Smooth muscle cell (in vitro differentiated cells): ENCODE measurements around the gene VDR. TPM values are rescaled to one million over a fixed set of nuclear protein-coding genes. Genes with fewer than 3 reads are reported as not detected.

ENCODE experiments used
- DNase-seq: peaks from one replicate; lab custom pipeline; 2025; ENCODE audit not compliant: unreplicated experiment; lab: John Stamatoyannopoulos, UW
- H2AFZ ChIP-seq: fragments of 200-600 bp; sonication (generic); 2 replicates; pipeline ENCODE4 v1.6.0; 2016; ENCODE audit warnings: antibody characterized with exemption, low read depth, mild to moderate bottlenecking
- H3F3A ChIP-seq: fragments of 200-600 bp; sonication (generic); 2 replicates; pipeline ENCODE4 v1.6.0; 2017; ENCODE audit warnings: antibody characterized with exemption, low read depth
- H3K27ac ChIP-seq: fragments of 200-600 bp; sonication (generic); 2 replicates; pipeline ENCODE4 v1.5.1; 2016; ENCODE audit warnings: low read depth, mild to moderate bottlenecking
- H3K27me3 ChIP-seq: fragments of 200-600 bp; sonication (generic); 2 replicates; pipeline ENCODE4 v1.6.1; 2016; ENCODE audit warnings: low read depth, mild to moderate bottlenecking
- H3K36me3 ChIP-seq: fragments of 200-600 bp; sonication (generic); 2 replicates; pipeline ENCODE4 v1.5.1; 2016; ENCODE audit warnings: low read depth
- H3K4me1 ChIP-seq: fragments of 200-600 bp; sonication (generic); 2 replicates; pipeline ENCODE4 v1.5.1; 2016; ENCODE audit warnings: low read depth
- H3K4me2 ChIP-seq: fragments of 200-600 bp; sonication (generic); 2 replicates; pipeline ENCODE4 v1.6.0; 2016; ENCODE audit warnings: mild to moderate bottlenecking
- H3K4me3 ChIP-seq: fragments of 200-600 bp; sonication (generic); 2 replicates; pipeline ENCODE4 v1.5.1; 2016; ENCODE audit warnings: mild to moderate bottlenecking
- H3K79me2 ChIP-seq: fragments of 200-600 bp; sonication (generic); 2 replicates; pipeline ENCODE4 v1.6.0; 2016; ENCODE audit warnings: low read depth, mild to moderate bottlenecking
- H3K9ac ChIP-seq: fragments of 200-600 bp; sonication (generic); 2 replicates; pipeline ENCODE4 v1.6.0; 2016; ENCODE audit warnings: low read depth
- H3K9me3 ChIP-seq: fragments of 200-600 bp; sonication (generic); replicated peaks from 2 replicates; pipeline ENCODE4 v1.5.1; 2016; ENCODE audit warnings: low read depth
- H4K20me1 ChIP-seq: fragments of 200-600 bp; sonication (generic); 2 replicates; pipeline ENCODE4 v1.6.0; 2016; ENCODE audit warnings: low read depth
- WGBS: methylation state at CpG from one replicate; pipeline ENCODE4 v1.1.7; 2016; ENCODE audit warnings: low lambda C conversion rate; 5-methylcytosine and 5-hydroxymethylcytosine counted together
- polyA plus RNA-seq: library from polyadenylated mRNA; unstranded; fragments of >200 nt; fragmentation: Nextera tagmentation; extraction: Ambion mirVana; gene quantifications from 2 replicates; pipeline ENCODE4 v1.2.1, GENCODE V29; 2016
- total RNA-seq: library from RNA; depleted of rRNA; stranded (reverse); fragments of >200 nt; gene quantifications from 2 replicates; pipeline ENCODE4 v1.2.3, GENCODE V29; 2014
- TF ChIP-seq, protein P1 (sequence below): fragments of 200-600 bp; sonication (generic); IDR thresholded peaks from 2 replicates; pipeline ENCODE4 v1.5.1; 2017; ENCODE audit warnings: borderline replicate concordance, mild to moderate bottlenecking, antibody characterized with exemption; ENCODE audit not compliant: insufficient read depth, poor library complexity, severe bottlenecking

The VDR gene
- total and polyA plus RNA-seq, 2 experiments from 2014 or later: 8.0 to 16.5 TPM

DNA sequence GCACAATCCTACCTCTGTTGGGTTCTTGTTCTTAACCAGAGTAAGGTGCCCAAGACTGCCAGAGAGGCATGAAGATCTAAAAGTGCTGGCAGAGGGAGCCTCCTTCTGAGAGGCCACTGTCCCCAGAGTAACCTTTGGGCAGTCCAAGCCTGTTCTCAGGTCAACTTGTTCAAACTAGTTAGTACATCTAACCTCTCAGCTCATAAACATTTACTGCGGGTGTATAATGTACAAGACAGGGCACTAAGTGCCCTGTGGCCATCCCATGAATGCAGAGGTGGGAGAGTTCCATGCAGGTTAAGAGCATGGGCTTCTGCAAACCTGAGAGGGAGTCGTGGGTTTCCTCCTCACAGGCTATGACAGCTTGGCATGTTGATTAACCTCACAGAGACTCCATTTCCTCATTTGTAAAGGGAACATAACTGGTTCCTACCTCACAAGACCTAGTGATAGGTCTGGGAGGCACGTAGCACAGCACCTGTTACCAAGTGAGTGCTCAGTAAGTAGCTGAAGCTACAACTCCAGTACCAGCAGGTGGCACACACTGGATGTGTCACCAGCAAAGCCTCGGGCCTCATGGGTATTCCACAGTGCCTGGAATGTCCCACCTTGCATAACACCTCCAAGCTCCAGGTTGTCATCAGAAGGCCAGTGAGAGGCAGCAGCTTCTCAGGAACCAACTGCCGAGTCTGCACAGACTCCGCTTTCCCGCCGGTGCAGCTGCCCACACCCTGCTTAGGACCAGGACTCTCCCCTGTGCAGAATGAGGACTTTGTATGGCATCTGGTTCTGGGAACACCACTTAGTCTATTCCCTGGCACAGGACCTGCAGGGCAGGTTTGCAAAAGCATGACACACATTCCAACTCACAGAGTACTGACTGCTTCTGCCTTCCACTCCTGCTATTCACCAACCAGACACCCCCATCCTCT lies 4.4 kb downstream of the VDR start:
- no peak overlapping the region for H2AFZ ChIP-seq
- peaks cover 5% of the 10 kb centered on the region for H3F3A ChIP-seq
- no peak overlapping the region for H3K27ac ChIP-seq
- H3K4me1 ChIP-seq: peaks cover 21% of the 10 kb centered on the region
- H3K4me3 ChIP-seq: no peak overlapping the region
- H3K9ac ChIP-seq: no peak overlapping the region
- WGBS: 56% methylated on average over 8 of the region's 8 CpGs
- DNase-seq: no peak
- TF ChIP-seq, protein P1, sequence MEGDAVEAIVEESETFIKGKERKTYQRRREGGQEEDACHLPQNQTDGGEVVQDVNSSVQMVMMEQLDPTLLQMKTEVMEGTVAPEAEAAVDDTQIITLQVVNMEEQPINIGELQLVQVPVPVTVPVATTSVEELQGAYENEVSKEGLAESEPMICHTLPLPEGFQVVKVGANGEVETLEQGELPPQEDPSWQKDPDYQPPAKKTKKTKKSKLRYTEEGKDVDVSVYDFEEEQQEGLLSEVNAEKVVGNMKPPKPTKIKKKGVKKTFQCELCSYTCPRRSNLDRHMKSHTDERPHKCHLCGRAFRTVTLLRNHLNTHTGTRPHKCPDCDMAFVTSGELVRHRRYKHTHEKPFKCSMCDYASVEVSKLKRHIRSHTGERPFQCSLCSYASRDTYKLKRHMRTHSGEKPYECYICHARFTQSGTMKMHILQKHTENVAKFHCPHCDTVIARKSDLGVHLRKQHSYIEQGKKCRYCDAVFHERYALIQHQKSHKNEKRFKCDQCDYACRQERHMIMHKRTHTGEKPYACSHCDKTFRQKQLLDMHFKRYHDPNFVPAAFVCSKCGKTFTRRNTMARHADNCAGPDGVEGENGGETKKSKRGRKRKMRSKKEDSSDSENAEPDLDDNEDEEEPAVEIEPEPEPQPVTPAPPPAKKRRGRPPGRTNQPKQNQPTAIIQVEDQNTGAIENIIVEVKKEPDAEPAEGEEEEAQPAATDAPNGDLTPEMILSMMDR: no peak
- H3K4me2 ChIP-seq: no peak overlapping the region
- peaks cover 2% of the 10 kb centered on the region for H3K79me2 ChIP-seq
- H4K20me1 ChIP-seq: peaks cover 33% of the 10 kb centered on the region
- no peaks in the 10 kb centered on the region for H3K36me3 ChIP-seq
- H3K9me3 ChIP-seq: no peaks in the 10 kb centered on the region
- peaks cover 4% of the 10 kb centered on the region for H3K27me3 ChIP-seq

DNA sequence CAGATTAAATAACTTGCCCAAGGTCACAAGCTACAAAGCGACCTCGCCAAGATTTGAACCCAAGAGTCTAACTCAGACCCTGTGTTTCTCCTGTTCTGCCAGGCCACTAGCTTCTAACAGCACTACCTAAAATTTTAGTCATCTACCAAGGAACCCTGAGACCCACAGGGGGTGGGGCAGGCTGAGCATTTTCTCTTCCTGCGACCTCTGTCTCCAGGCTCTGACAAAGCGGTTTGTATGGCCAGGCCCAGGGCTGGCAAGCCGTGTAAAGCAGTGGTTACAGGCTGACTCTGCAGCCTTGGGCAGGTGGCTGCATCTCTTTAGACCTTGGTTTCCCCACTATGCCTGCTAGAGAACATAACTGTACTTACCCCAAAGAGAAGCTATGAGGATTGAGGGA lies 5.3 kb downstream of the VDR start:
- H3K79me2 ChIP-seq: peaks cover 2% of the 10 kb centered on the region

DNA sequence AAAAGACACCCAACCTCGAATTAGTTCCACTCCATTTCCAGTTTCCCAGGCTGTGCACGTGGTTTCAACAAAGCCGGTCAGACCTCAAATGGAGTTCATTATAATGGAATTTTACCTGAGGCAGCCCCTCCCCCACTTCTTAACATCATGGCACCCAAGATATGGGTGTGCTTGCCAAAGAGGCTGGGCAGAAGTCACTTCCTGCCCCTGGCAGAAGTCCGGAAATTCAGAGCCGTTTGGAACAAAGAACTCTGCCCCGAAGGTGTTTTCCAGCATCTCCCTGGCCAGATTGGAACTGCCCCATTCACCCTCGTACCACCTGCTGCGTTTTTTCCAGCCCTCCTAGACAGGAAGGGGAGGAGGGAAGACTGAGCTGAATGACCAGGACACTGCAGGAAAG lies 8.2 kb downstream of the VDR start:
- Histone ChIP-seq H2AFZ (no peak overlapping the region), H3F3A (no peaks in the 10 kb centered on the region), H3K27me3 (no peaks in the 10 kb centered on the region), H3K4me3 (no peak overlapping the region), H3K9ac (no peak overlapping the region), H3K4me1 (peaks cover 2% of the 10 kb centered on the region), H3K36me3 (no peaks in the 10 kb centered on the region), H3K27ac (no peak overlapping the region), H3K79me2 (no peaks in the 10 kb centered on the region), H3K4me2 (no peak overlapping the region), H3K9me3 (no peaks in the 10 kb centered on the region), H4K20me1 (peaks cover 47% of the 10 kb centered on the region)
- 71% methylated on average over 8 of the region's 8 CpGs for WGBS
- DNase-seq: no peak
- TF ChIP-seq, protein P1: no peak

More for the DNA sequence above, 5.3 kb downstream of the VDR start:
- H3K4me2 ChIP-seq: no peak overlapping the region
- TF ChIP-seq, protein P1: no peak
- no peaks in the 10 kb centered on the region for H3K36me3 ChIP-seq
- WGBS: 90% methylated on average over 5 of the region's 5 CpGs
- peaks cover 37% of the 10 kb centered on the region for H4K20me1 ChIP-seq
- H3K9me3 ChIP-seq: no peaks in the 10 kb centered on the region
- H3K4me3 ChIP-seq: no peak overlapping the region
- no peak overlapping the region for H3K9ac ChIP-seq
- DNase-seq: no peak
- H3K27ac ChIP-seq: no peak overlapping the region
- no peak overlapping the region for H2AFZ ChIP-seq
- peaks cover 16% of the 10 kb centered on the region for H3K4me1 ChIP-seq
- H3F3A ChIP-seq: peaks cover 5% of the 10 kb centered on the region
- no peaks in the 10 kb centered on the region for H3K27me3 ChIP-seq
